ENCODE results near the gene AMMECR1. TPM values are rescaled to one million over a fixed set of nuclear protein-coding genes. Genes with fewer than 3 reads are reported as not detected.

AMMECR1 gene
- total RNA-seq, 1 donor from 2014 or later, result 16.0 TPM

- no peak overlapping the region for H3K4me3 ChIP-seq (ENCODE audit: low read depth, low read length)
Observed at GRCh38 chrX:110222497-110223257, 95.2 kb downstream of the AMMECR1 start.

GRCh38 chrX:110219920-110220319, 98.0 kb downstream of the AMMECR1 start:
- TF ChIP-seq, protein P1, sequence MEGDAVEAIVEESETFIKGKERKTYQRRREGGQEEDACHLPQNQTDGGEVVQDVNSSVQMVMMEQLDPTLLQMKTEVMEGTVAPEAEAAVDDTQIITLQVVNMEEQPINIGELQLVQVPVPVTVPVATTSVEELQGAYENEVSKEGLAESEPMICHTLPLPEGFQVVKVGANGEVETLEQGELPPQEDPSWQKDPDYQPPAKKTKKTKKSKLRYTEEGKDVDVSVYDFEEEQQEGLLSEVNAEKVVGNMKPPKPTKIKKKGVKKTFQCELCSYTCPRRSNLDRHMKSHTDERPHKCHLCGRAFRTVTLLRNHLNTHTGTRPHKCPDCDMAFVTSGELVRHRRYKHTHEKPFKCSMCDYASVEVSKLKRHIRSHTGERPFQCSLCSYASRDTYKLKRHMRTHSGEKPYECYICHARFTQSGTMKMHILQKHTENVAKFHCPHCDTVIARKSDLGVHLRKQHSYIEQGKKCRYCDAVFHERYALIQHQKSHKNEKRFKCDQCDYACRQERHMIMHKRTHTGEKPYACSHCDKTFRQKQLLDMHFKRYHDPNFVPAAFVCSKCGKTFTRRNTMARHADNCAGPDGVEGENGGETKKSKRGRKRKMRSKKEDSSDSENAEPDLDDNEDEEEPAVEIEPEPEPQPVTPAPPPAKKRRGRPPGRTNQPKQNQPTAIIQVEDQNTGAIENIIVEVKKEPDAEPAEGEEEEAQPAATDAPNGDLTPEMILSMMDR (IDR thresholded peaks at IDR 0.05; ENCODE audit: insufficient read depth, low read length, poor library complexity, severe bottlenecking), result no peak
- Histone ChIP-seq H3K36me3 (ENCODE audit: control insufficient read depth, insufficient read depth, low read length) (no peaks in the 10 kb centered on the region), H3K27me3 (ENCODE audit: control insufficient read depth, insufficient read depth, low read length) (no peaks in the 10 kb centered on the region), H3K4me3 (ENCODE audit: low read depth, low read length) (no peak overlapping the region)
- no peak for DNase-seq (ENCODE audit: low read depth)

More at GRCh38 chrX:110222497-110223257, 95.2 kb downstream of the AMMECR1 start:
- TF ChIP-seq, protein P1 (IDR thresholded peaks at IDR 0.05; ENCODE audit: insufficient read depth, low read length, poor library complexity, severe bottlenecking), result no peak
- Histone ChIP-seq H3K36me3 (ENCODE audit: control insufficient read depth, insufficient read depth, low read length) (no peaks in the 10 kb centered on the region), H3K27me3 (ENCODE audit: control insufficient read depth, insufficient read depth, low read length) (no peaks in the 10 kb centered on the region)
- no peak for DNase-seq (ENCODE audit: low read depth)

- no peak overlapping the region for H3K4me3 ChIP-seq (ENCODE audit: low read depth, low read length)
Observed at GRCh38 chrX:110218591-110218990, 99.3 kb downstream of the AMMECR1 start.

GRCh38 chrX:110216027-110216426, 101.9 kb downstream of the AMMECR1 start:
- Histone ChIP-seq H3K27me3 (ENCODE audit: control insufficient read depth, insufficient read depth, low read length) (no peaks in the 10 kb centered on the region), H3K36me3 (ENCODE audit: control insufficient read depth, insufficient read depth, low read length) (no peaks in the 10 kb centered on the region), H3K4me3 (ENCODE audit: low read depth, low read length) (no peak overlapping the region)
- DNase-seq (ENCODE audit: low read depth), result no peak
- TF ChIP-seq, protein P1 (IDR thresholded peaks at IDR 0.05; ENCODE audit: insufficient read depth, low read length, poor library complexity, severe bottlenecking), result no peak

More at GRCh38 chrX:110218591-110218990, 99.3 kb downstream of the AMMECR1 start:
- TF ChIP-seq, protein P1 (IDR thresholded peaks at IDR 0.05; ENCODE audit: insufficient read depth, low read length, poor library complexity, severe bottlenecking), result no peak
- no peaks in the 10 kb centered on the region for H3K27me3 ChIP-seq (ENCODE audit: control insufficient read depth, insufficient read depth, low read length)
- no peak for DNase-seq (ENCODE audit: low read depth)
- H3K36me3 ChIP-seq (ENCODE audit: control insufficient read depth, insufficient read depth, low read length), result no peaks in the 10 kb centered on the region

DNA sequence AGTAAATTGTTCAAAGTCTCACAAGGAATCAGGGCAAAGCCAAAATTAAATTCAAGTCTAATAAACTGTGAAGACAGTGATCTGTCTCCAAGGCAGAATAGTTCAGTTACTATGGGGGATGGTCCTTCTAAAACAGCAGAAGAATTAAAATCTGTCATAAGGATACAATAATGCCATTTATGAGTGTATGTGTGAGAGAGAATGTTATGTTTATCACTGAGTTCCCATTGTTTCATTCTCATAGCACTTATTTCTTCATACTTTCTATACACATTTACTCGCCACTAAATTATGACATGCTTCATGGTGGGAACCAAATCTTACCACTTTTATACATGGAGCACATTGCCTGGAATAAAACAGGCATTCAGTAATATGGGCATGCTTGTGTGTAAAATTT, 102.5 kb downstream of the AMMECR1 start:
- H3K36me3 ChIP-seq (ENCODE audit: control insufficient read depth, insufficient read depth, low read length), result no peaks in the 10 kb centered on the region
- TF ChIP-seq, protein P1 (IDR thresholded peaks at IDR 0.05; ENCODE audit: insufficient read depth, low read length, poor library complexity, severe bottlenecking), result no peak
- H3K4me3 ChIP-seq (ENCODE audit: low read depth, low read length), result no peak overlapping the region
- no peaks in the 10 kb centered on the region for H3K27me3 ChIP-seq (ENCODE audit: control insufficient read depth, insufficient read depth, low read length)
- no peak for DNase-seq (ENCODE audit: low read depth)

DNA sequence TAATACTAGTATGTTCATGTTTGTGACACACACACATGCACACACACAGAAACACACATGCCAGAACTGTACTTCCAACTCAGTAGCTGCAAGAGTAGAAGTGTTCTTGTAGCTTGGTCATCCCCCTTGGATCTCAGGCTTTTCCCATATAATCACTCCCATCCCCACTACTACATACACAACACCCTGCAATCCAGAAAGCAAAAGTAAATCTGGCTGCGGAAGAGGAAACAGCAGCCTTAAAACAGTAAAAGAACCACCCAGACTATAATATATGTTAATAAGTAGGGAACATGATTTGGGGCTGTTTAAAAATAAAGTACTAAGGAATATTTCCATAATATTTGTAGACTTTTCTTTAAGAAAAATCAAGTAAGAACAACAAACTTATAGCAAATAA, 103.2 kb downstream of the AMMECR1 start:
- H3K27me3 ChIP-seq (ENCODE audit: control insufficient read depth, insufficient read depth, low read length), result no peaks in the 10 kb centered on the region
- DNase-seq (ENCODE audit: low read depth), result no peak
- no peaks in the 10 kb centered on the region for H3K36me3 ChIP-seq (ENCODE audit: control insufficient read depth, insufficient read depth, low read length)
- TF ChIP-seq, protein P1 (IDR thresholded peaks at IDR 0.05; ENCODE audit: insufficient read depth, low read length, poor library complexity, severe bottlenecking), result no peak
- no peak overlapping the region for H3K4me3 ChIP-seq (ENCODE audit: low read depth, low read length)
